GM18951 (cell line): Measurements from ENCODE around the gene ZNF776.
"Not testable (repeated sequence)": the region's sequence is repeated elsewhere in the genome, so short reads cannot be mapped to it uniquely, and the experiment has no call there.

Experiments
- POLR2A ChIP-seq: IDR thresholded peaks from 4 replicates; pipeline ENCODE4 v1.6.1; 2011; ENCODE audit warnings: mild to moderate bottlenecking; ENCODE audit not compliant: insufficient read length, insufficient read depth; ENCODE audit errors: extremely low read depth
- in situ Hi-C: fragments of 300-500 bp; cut with MboI; formaldehyde crosslinking; loops from one replicate; pipeline ENCODE4 v1.12.0; 2022; ENCODE audit warnings: low sequenced_read_pairs, mixed read lengths, inconsistent platforms; ENCODE audit not compliant: unreplicated experiment

The ZNF776 gene

DNA sequence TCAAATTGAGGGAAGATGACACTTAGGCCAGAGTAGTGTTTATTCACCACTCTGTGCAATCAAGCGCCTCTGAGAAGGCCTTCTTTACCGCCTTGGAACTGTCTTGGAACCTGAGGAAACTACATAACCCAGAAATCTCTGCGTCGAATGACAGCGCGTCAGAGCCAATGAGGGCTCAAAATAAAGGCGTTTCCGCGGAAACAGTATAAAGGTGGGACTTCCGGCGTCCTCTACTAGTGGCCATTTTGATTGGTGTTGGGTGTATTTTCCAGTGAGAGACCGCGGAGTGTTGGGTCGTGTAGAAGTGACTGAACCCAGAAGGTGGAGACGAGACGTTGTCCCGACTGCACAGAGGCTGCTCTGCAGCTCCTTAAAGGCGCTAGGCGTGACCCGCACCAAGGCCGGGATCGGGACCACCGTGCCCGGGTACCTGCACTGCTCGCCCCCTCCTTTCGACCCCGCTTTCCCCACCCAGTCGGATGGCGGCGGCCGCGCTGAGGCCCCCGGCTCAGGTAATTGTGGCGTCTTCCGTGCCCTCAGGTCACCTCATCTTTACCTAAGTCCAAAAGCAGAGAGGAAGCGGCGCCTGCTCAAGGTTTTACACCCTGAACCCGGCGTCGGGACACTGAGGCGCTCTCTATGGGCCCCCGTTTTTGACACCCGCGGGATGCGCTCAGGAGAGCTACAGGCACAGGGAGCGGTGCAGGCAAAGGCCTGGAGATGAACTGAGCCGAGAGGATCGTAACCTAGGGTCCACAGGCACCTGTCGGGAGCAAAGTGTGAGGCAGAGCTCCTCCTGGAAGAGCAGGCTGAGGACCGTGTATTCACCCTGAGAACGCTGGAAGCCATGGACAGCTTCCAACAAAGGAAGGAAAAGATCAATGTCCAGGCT lies at the start of gene ZNF776:
Gene ZNF776, plus strand, starts transcription at position 236 of the 892 bp plus-strand sequence. Its CDS starts 244 bp downstream, at position 480.
- in situ Hi-C loops: no loop called here
- TF ChIP-seq POLR2A: peak; percentile 75

DNA sequence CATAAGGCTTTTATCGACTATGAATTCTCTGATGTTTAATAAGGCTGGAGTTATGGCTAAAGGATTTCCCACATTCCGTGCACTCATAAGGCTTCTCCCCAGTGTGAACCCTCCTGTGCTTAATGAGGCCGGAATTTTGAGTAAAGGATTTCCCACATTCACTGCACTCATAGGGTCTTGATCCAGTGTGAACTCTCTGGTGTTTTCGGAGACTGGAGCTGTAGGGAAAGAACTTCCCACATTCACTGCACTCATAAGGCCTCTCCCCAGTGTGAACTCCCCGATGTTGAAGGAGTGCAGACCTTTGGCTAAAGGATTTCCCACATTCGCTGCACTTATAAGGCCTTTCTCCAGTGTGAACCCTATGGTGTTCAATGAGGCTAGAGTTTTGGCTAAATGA lies 45.0 kb upstream of the ZNF776 start:
- in situ Hi-C loops: no loop called here
- TF ChIP-seq POLR2A: no peak

DNA sequence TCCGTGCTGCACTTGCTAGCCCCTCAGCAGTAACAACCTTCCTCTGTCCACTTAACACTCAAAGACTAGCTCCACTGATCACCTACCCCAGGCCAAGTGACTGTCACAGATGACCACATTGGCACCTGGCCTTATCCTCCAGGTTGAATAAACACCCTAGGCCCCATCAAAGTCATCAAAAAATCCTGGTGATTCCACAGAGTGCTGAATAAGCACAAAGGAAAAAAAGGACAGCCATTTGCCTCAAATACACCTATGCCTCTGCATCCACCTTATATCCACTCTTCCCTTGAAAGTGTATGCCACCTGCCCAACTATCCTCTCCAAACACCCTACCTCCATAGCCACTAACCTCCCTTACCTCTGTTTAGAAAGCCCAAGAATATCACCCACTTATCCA lies 40.3 kb upstream of the ZNF776 start:
- in situ Hi-C loops: no loop called here

GRCh38 chr19:57708641-57709361 lies 37.8 kb upstream of the ZNF776 start, which contains the start of gene ZNF154:
TSS of gene ZNF154 (minus strand) at chr19:57709204. CDS start at chr19:57708971, 233 bp downstream.
- in situ Hi-C loops: no loop called here

More for the DNA sequence above, 40.3 kb upstream of the ZNF776 start:
- no peak for TF ChIP-seq POLR2A

DNA sequence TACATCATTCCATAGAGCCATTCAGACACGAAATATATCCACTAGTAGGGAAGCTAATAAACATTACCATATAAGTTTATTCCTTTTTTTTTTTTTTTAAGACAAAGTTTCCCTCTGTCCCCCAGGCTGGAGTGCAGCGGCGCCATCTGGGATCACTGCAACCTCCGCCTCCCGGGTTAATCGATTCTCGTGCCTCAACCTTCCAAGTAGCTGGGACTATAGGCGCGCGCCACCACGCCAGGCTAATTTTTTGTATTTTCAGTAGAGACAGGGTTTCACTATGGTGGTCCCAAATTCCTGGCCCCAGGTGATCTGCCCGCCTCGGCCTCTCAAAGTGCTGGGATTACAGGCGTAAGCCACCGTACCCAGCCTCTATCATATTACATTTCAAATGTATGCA lies 37.0 kb upstream of the ZNF776 start:
- in situ Hi-C loops: no loop called here
- no peak for TF ChIP-seq POLR2A

More at GRCh38 chr19:57708641-57709361, 37.8 kb upstream of the ZNF776 start, which contains the start of gene ZNF154:
- peak; percentile 16 for TF ChIP-seq POLR2A

DNA sequence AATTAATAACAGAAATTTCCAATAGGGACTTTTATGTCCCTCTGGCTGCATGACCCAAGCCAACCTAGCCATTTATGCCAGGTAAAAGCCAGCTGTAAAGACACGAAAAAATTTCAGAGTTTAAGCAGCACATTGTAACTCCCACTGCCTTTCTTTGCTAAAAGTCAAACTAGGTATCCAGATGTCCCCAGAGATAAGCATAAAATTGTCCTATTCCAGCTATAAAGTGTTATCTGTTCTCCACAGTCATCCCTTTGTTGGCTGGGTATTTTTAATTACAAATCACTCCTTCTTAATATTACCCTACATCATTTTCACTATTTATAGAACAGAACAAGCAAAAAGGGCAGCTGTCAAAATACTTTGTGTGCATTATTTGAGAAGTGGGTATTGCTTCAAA lies 34.4 kb upstream of the ZNF776 start:
- no peak for TF ChIP-seq POLR2A

DNA sequence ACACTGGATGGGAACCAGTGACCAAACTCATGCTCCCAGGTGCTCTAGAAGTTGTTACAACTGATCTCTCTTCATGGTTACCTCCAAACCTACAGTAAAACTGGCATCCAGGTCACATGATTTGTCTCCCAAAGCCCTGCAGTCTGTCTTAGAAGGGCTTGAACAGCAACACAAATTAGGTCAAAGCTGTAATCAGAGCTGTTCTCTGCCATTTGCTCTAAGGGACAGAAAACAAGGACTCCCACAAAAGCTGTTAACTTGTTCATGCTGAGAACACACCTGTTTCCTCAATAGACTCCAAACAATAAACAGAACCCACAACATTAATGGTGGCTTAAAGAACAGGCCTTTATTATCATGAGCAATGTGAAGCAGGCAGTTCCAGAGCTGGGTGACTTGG lies 27.2 kb upstream of the ZNF776 start:
- TF ChIP-seq POLR2A: no peak

More for the DNA sequence above, 34.4 kb upstream of the ZNF776 start:
- in situ Hi-C loops: no loop called here

DNA sequence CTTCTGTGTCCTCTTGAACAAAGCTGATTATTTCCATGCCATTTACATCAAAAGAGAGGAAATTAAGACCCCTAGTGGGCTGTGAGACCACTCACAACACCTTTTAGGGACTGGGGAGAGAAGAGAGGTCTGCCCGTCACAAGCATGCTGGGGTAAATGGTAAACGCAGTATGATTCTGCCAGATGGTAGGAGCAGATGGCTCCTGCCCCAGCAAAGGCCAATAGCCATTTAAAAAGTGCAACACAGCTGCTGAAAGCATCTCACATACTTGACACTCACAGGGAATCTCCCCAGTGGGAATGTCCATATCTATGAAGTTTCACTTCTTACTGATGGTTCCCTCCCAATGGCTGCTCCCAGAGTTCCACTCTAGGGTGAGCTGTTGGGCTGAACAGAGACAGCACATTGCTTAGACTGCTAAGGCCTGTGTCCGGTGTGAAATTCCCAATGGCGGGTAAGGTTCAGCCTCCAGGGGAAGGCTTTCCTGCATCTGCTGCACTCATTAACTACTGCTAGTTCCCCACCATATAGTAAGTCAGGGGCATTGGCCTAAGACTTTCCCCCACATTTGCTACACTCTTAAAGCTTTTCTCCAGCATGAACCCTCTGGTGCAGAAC lies 26.6 kb upstream of the ZNF776 start:
- in situ Hi-C loops: no loop called here
- no peak for TF ChIP-seq POLR2A

More for the DNA sequence above, 27.2 kb upstream of the ZNF776 start:
- in situ Hi-C loops: no loop called here

GRCh38 chr19:57720878-57721277 lies 25.7 kb upstream of the ZNF776 start:
- in situ Hi-C loops: no loop called here
- TF ChIP-seq POLR2A: no peak

DNA sequence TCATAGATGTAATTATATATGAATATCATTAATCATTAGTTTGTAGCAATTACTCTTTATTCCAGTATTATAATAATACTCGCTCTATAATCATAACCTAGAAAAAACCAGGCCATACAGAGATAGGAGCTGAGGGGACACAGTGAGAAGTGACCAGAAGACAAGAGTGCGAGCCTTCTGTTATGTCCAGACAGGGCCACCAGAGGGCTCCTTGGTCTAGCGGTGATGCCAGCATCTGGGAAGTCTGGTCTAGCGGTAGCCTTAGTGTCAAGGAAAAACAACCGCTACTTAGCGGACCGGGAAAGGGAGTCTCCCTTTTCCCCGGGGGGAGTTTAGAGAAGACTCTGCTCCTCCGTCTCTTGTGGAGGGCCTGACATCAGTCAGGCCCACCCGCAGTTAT lies 8.3 kb upstream of the ZNF776 start:
- in situ Hi-C loops: not testable (repeated sequence)

- in situ Hi-C loops: not testable (repeated sequence)
These were observed 7.8 kb upstream of the ZNF776 start for GRCh38 chr19:57738770-57739169.

GRCh38 chr19:57747472-57747807 lies 825 bp downstream of the ZNF776 start:
- in situ Hi-C loops: no loop called here
- no peak for TF ChIP-seq POLR2A

- in situ Hi-C loops: no loop called here
- no peak for TF ChIP-seq POLR2A
These were observed 1.4 kb downstream of the ZNF776 start for GRCh38 chr19:57748029-57748428.
